Trophoblast cell (in vitro differentiated cells and primary cell): ENCODE results near the gene TTLL8.

Experiments used
- DNase-seq, 2 donors: peaks; one replicate each; pipeline ENCODE4 v3.0.0-alpha.2; 2016
- H2AFZ ChIP-seq: 2 replicates; pipeline ENCODE4 v1.6.1; 2013; ENCODE audit warnings: low read length, moderate library complexity, mild to moderate bottlenecking; ENCODE audit not compliant: insufficient read depth, poor library complexity
- H2AK5ac ChIP-seq: 2 replicates; pipeline ENCODE4 v1.6.1; 2013; ENCODE audit warnings: mild to moderate bottlenecking, low read length
- H2BK120ac ChIP-seq: 2 replicates; pipeline ENCODE4 v1.6.1; 2013; ENCODE audit warnings: low read length, mild to moderate bottlenecking, moderate library complexity; ENCODE audit not compliant: insufficient read depth, poor library complexity
- H2BK12ac ChIP-seq: 2 replicates; pipeline ENCODE4 v1.6.1; 2013; ENCODE audit warnings: mild to moderate bottlenecking, low read length, moderate library complexity
- H2BK5ac ChIP-seq: 2 replicates; pipeline ENCODE4 v1.6.1; 2013; ENCODE audit warnings: low read length, low read depth, moderate library complexity, mild to moderate bottlenecking; ENCODE audit not compliant: poor library complexity
- H3K14ac ChIP-seq: 2 replicates; pipeline ENCODE4 v1.6.1; 2013; ENCODE audit warnings: mild to moderate bottlenecking, low read length
- H3K18ac ChIP-seq: 2 replicates; pipeline ENCODE4 v1.6.1; 2013; ENCODE audit warnings: mild to moderate bottlenecking, low read length
- H3K23ac ChIP-seq: 2 replicates; pipeline ENCODE4 v1.6.1; 2013; ENCODE audit warnings: low read length
- H3K27ac ChIP-seq: 2 replicates; pipeline ENCODE4 v1.5.1; 2013; ENCODE audit warnings: low read depth, mild to moderate bottlenecking, inconsistent platforms, low read length, moderate library complexity
- H3K27me3 ChIP-seq: 2 replicates; pipeline ENCODE4 v1.6.1; 2013; ENCODE audit warnings: inconsistent platforms, mild to moderate bottlenecking, low read length, moderate library complexity; ENCODE audit not compliant: insufficient read depth
- H3K36me3 ChIP-seq, 2 experiments: 1 replicate in 1 of 2; 2 replicates in 1 of 2; pipeline ENCODE4 v1.6.1; 2013; ENCODE audit warnings: low read length in 2 of 2, mild to moderate bottlenecking in 2 of 2, moderate library complexity in 1 of 2; ENCODE audit not compliant: insufficient read depth in 2 of 2, control insufficient read depth in 1 of 2
- H3K4ac ChIP-seq: 2 replicates; pipeline ENCODE4 v1.6.1; 2013; ENCODE audit warnings: low read depth, mild to moderate bottlenecking, low read length, moderate library complexity
- H3K4me1 ChIP-seq, 2 experiments: 1 replicate in 1 of 2; 2 replicates in 1 of 2; pipeline ENCODE4 v1.6.1; 2013; ENCODE audit warnings: low read length in 2 of 2, mild to moderate bottlenecking in 2 of 2, moderate library complexity in 1 of 2; ENCODE audit not compliant: insufficient read depth in 2 of 2, control insufficient read depth in 1 of 2
- H3K4me2 ChIP-seq: 2 replicates; pipeline ENCODE4 v1.6.1; 2013; ENCODE audit warnings: inconsistent platforms, mild to moderate bottlenecking, low read length, moderate library complexity
- H3K4me3 ChIP-seq: 2 replicates; pipeline ENCODE4 v1.5.1; 2013; ENCODE audit warnings: mild to moderate bottlenecking, low read depth, low read length, inconsistent platforms
- H3K79me1 ChIP-seq: one replicate; pipeline ENCODE4 v1.6.1; 2013; ENCODE audit warnings: low read length
- H3K79me2 ChIP-seq: 2 replicates; pipeline ENCODE4 v1.6.1; 2013; ENCODE audit warnings: low read length, mild to moderate bottlenecking; ENCODE audit not compliant: control insufficient read depth, insufficient read depth, poor library complexity
- H3K9ac ChIP-seq: 2 replicates; pipeline ENCODE4 v1.6.1; 2013; ENCODE audit warnings: mild to moderate bottlenecking, low read length
- H3K9me3 ChIP-seq: 2 replicates; pipeline ENCODE4 v1.6.1; 2013; ENCODE audit warnings: low read depth, mild to moderate bottlenecking, control low read depth, inconsistent platforms, low read length; ENCODE audit not compliant: insufficient read depth
- H4K12ac ChIP-seq: 2 replicates; pipeline ENCODE4 v1.6.1; 2013; ENCODE audit warnings: low read depth, mild to moderate bottlenecking, low read length, moderate library complexity
- H4K8ac ChIP-seq: 2 replicates; pipeline ENCODE4 v1.6.1; 2013; ENCODE audit warnings: low read depth, mild to moderate bottlenecking, low read length, moderate library complexity
- H4K91ac ChIP-seq: one replicate; pipeline ENCODE4 v1.6.1; 2013; ENCODE audit warnings: low read depth, mild to moderate bottlenecking, low read length, moderate library complexity
- WGBS: extraction: QIAGEN DNeasy Blood & Tissue Kit; methylation state at CpG from one replicate; pipeline ENCODE4 v1.1.7; 2013; ENCODE audit warnings: missing lambda C conversion rate; ENCODE audit not compliant: insufficient read length, insufficient coverage; ENCODE audit errors: extremely low coverage; 5-methylcytosine and 5-hydroxymethylcytosine counted together

TTLL8 gene

DNA sequence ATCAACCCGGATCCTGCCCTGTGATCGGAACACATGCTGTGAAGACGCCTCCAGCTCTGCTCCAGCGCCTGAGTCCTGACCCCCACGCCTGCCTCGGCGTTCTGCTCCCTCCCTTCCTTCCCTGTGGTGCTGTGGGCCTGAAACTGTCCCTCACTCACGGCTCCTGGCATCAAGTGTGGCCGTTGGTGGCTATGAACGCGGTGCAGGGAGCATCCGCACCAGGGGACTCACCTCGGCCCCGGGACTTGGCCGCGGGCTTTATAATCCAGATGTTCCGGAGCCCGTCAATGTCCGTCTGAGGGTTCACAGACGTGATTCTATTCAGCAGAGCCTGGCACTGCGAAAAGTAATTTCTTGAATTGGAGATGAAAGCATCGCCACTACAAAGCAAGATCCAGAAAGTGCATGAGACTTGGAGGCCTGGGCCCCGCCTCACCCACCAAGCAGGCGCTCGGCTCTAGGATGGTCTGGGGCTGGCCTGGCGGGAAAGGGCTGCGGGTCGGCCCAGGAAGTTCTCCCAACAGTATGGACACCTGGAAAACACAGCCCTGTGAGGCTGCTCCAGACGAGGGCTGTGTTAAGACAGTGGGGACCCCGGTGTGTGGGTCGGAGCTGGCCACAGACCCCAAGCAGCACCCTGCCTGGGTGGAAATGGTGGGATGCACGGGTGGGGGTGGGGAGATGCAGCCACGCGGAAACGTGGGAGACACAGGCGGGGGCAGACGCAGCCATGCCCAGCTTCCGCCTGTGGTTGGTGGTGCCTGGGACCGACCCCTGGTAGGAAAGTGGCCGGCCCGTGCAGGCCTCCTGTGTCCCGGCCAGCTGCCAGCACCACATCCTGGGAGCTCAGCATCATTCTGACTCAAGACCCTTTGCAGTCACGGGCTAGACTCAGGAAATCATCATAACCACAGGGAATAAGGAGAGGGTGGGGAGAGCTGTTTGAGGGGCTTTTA lies 23.7 kb downstream of the TTLL8 start:
- no peak for DNase-seq
- no peak overlapping the region for H2BK12ac ChIP-seq
- H2BK5ac ChIP-seq, result no peak overlapping the region
- H3K36me3 ChIP-seq, result no peaks in the 10 kb centered on the region
- no CpG with 5 or more reads among the region's 43 CpGs for WGBS
- no peak overlapping the region for H3K4ac ChIP-seq
- H4K91ac ChIP-seq, result no peak overlapping the region
- H4K8ac ChIP-seq, result no peak overlapping the region
- no peak overlapping the region for H3K14ac ChIP-seq
- no peak overlapping the region for H2BK120ac ChIP-seq
- H2AK5ac ChIP-seq, result no peak overlapping the region
- H3K27ac ChIP-seq, result no peak overlapping the region
- H2AFZ ChIP-seq, result no peak overlapping the region
- H3K4me1 ChIP-seq, result no peaks in the 10 kb centered on the region
- peaks cover 2% of the 10 kb centered on the region for H3K9me3 ChIP-seq
- no peak overlapping the region for H3K9ac ChIP-seq
- no peak overlapping the region for H4K12ac ChIP-seq
- no peak overlapping the region for H3K4me2 ChIP-seq
- no peak overlapping the region for H3K23ac ChIP-seq
- H3K27me3 ChIP-seq, result peaks cover 3% of the 10 kb centered on the region
- no peak overlapping the region for H3K4me3 ChIP-seq
- no peak overlapping the region for H3K18ac ChIP-seq
- no peaks in the 10 kb centered on the region for H3K79me2 ChIP-seq
- no peaks in the 10 kb centered on the region for H3K79me1 ChIP-seq

- Histone ChIP-seq H3K4me2 (no peak overlapping the region), H3K4me3 (no peak overlapping the region), H3K18ac (no peak overlapping the region), H3K4ac (no peak overlapping the region), H3K14ac (no peak overlapping the region), H3K27ac (no peak overlapping the region), H4K91ac (no peak overlapping the region), H3K27me3 (peaks cover 3% of the 10 kb centered on the region), H3K79me2 (no peaks in the 10 kb centered on the region), H2BK120ac (no peak overlapping the region), H3K9ac (no peak overlapping the region), H2BK12ac (no peak overlapping the region), H4K8ac (no peak overlapping the region), H3K4me1 (no peaks in the 10 kb centered on the region), H2AFZ (no peak overlapping the region), H4K12ac (no peak overlapping the region), H3K36me3 (no peaks in the 10 kb centered on the region), H3K79me1 (no peaks in the 10 kb centered on the region), H2BK5ac (no peak overlapping the region), H3K23ac (no peak overlapping the region), H2AK5ac (no peak overlapping the region), H3K9me3 (peaks cover 2% of the 10 kb centered on the region)
- no CpG with 5 or more reads among the region's 23 CpGs for WGBS
- no peak for DNase-seq
Observed at GRCh38 chr22:50032941-50033601, 25.0 kb downstream of the TTLL8 start.

GRCh38 chr22:50032109-50032871 lies 25.8 kb downstream of the TTLL8 start:
- H4K91ac ChIP-seq, result no peak overlapping the region
- no peak overlapping the region for H3K4ac ChIP-seq
- H3K4me3 ChIP-seq, result no peak overlapping the region
- no peak overlapping the region for H4K8ac ChIP-seq
- peaks cover 3% of the 10 kb centered on the region for H3K27me3 ChIP-seq
- no peak overlapping the region for H3K4me2 ChIP-seq
- no peak overlapping the region for H2BK12ac ChIP-seq
- H3K79me1 ChIP-seq, result no peaks in the 10 kb centered on the region
- H3K4me1 ChIP-seq, result peaks cover 0 to 6% of the 10 kb centered on the region in 2 experiments
- H2AK5ac ChIP-seq, result no peak overlapping the region
- H4K12ac ChIP-seq, result no peak overlapping the region
- H3K9me3 ChIP-seq, result peaks cover 2% of the 10 kb centered on the region
- H3K36me3 ChIP-seq, result no peaks in the 10 kb centered on the region
- no peak overlapping the region for H3K18ac ChIP-seq
- H2AFZ ChIP-seq, result no peak overlapping the region
- no peak overlapping the region for H3K9ac ChIP-seq
- no peak overlapping the region for H3K14ac ChIP-seq
- no peak for DNase-seq
- no peaks in the 10 kb centered on the region for H3K79me2 ChIP-seq
- H2BK5ac ChIP-seq, result no peak overlapping the region
- no peak overlapping the region for H3K23ac ChIP-seq
- no peak overlapping the region for H2BK120ac ChIP-seq
- no CpG with 5 or more reads among the region's 24 CpGs for WGBS
- no peak overlapping the region for H3K27ac ChIP-seq
